ENCODE results near the gene TPMT.
"Not testable (repeated sequence)": the region's sequence is repeated elsewhere in the genome, so short reads cannot be mapped to it uniquely, and the experiment has no call there.

GRCh38 chr6:18176198-18176597, 21.3 kb upstream of the TPMT start:
- TF ChIP-seq, protein P1, sequence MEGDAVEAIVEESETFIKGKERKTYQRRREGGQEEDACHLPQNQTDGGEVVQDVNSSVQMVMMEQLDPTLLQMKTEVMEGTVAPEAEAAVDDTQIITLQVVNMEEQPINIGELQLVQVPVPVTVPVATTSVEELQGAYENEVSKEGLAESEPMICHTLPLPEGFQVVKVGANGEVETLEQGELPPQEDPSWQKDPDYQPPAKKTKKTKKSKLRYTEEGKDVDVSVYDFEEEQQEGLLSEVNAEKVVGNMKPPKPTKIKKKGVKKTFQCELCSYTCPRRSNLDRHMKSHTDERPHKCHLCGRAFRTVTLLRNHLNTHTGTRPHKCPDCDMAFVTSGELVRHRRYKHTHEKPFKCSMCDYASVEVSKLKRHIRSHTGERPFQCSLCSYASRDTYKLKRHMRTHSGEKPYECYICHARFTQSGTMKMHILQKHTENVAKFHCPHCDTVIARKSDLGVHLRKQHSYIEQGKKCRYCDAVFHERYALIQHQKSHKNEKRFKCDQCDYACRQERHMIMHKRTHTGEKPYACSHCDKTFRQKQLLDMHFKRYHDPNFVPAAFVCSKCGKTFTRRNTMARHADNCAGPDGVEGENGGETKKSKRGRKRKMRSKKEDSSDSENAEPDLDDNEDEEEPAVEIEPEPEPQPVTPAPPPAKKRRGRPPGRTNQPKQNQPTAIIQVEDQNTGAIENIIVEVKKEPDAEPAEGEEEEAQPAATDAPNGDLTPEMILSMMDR (conservative IDR thresholded peaks at IDR 0.05; ENCODE audit: low read depth, low read length): not testable (repeated sequence)
- not testable (repeated sequence) for TF ChIP-seq EZH2 (IDR thresholded peaks at IDR 0.05; ENCODE audit: borderline replicate concordance, low read depth, low read length, poor library complexity, severe bottlenecking)
